HG03469 (cell line): Measurements from ENCODE around the gene DNAJB11.

ENCODE experiments used
- ATAC-seq: cut with Tn5 transposase; IDR thresholded peaks from one replicate; pipeline ENCODE4 v1.9.1; 2021; ENCODE audit warnings: mild to moderate bottlenecking, moderate library complexity, moderate number of reproducible peaks; ENCODE audit not compliant: unreplicated experiment

DNAJB11 gene

GRCh38 chr3:186594591-186595113, 24.1 kb downstream of the DNAJB11 start:
- ATAC-seq = no peak

GRCh38 chr3:186596568-186597287, 26.2 kb downstream of the DNAJB11 start:
- no peak for ATAC-seq

- no peak for ATAC-seq
These were observed 27.7 kb downstream of the DNAJB11 start for GRCh38 chr3:186598108-186598784.

GRCh38 chr3:186598794-186599141, 28.2 kb downstream of the DNAJB11 start:
- no peak for ATAC-seq

GRCh38 chr3:186599142-186599784, 28.7 kb downstream of the DNAJB11 start:
- ATAC-seq = no peak

- ATAC-seq = no peak
These were observed 29.3 kb downstream of the DNAJB11 start for GRCh38 chr3:186599785-186600166.

- no peak for ATAC-seq
These were observed 30.4 kb downstream of the DNAJB11 start for GRCh38 chr3:186600896-186601295.

- no peak for ATAC-seq
These were observed 32.6 kb downstream of the DNAJB11 start for GRCh38 chr3:186603159-186603558.

- ATAC-seq = no peak
These were observed 34.6 kb downstream of the DNAJB11 start for GRCh38 chr3:186605078-186605477.

GRCh38 chr3:186605561-186606545, 35.3 kb downstream of the DNAJB11 start:
- ATAC-seq = no peak

- no peak for ATAC-seq
These were observed 38.2 kb downstream of the DNAJB11 start for GRCh38 chr3:186608624-186609215.

- ATAC-seq = no peak
These were observed 38.8 kb downstream of the DNAJB11 start for GRCh38 chr3:186609247-186609868.

- no peak for ATAC-seq
These were observed 41.5 kb downstream of the DNAJB11 start for GRCh38 chr3:186612065-186612464.

GRCh38 chr3:186612721-186613636, 42.5 kb downstream of the DNAJB11 start, which contains the start of gene AHSG:
Gene AHSG, plus strand, starts transcription at chr3:186613060. Its CDS starts 82 bp downstream, at chr3:186613142.
- ATAC-seq = no peak

- ATAC-seq = no peak
These were observed 43.2 kb downstream of the DNAJB11 start for GRCh38 chr3:186613637-186614265.

GRCh38 chr3:186614266-186614596, 43.7 kb downstream of the DNAJB11 start:
- ATAC-seq = no peak

- ATAC-seq = no peak
These were observed 44.3 kb downstream of the DNAJB11 start for GRCh38 chr3:186614597-186615483.
